Body of pancreas (tissue), 4 donors: ENCODE results near the gene WDFY4. TPM values are rescaled to one million over a fixed set of nuclear protein-coding genes. Genes with fewer than 3 reads are reported as not detected.

Experiments used
- ATAC-seq: fragments of 150-250 bp; one replicate; pipeline ENCODE4 v1.9.1; 2016
- DNase-seq, 4 donors: peaks; one replicate each; pipeline ENCODE4 v3.0.0-alpha.2; 2019
- H3K27ac ChIP-seq, 4 donors: fragments of 200-600 bp; sonication (generic); 1 replicate in 3 of 4; 2 replicates in 1 of 4; pipeline versions ENCODE4 v1.5.1 to v1.6.1; 2016 to 2019; ENCODE audit warnings: mild to moderate bottlenecking in 1 of 4, mixed read lengths in 1 of 4, moderate library complexity in 1 of 4
- H3K27me3 ChIP-seq, 2 donors: fragments of 200-600 bp; sonication (generic); one replicate each; pipeline ENCODE4 v1.6.0; 2016; ENCODE audit warnings: mild to moderate bottlenecking in 1 of 2
- H3K36me3 ChIP-seq, 2 donors: fragments of 200-600 bp; sonication (generic); replicated peaks in 1 of 2; 2 replicates each; pipeline ENCODE4 v1.5.1; 2016; ENCODE audit warnings: low read depth in 2 of 2; ENCODE audit not compliant: insufficient read depth in 1 of 2
- H3K4me1 ChIP-seq: fragments of 200-600 bp; sonication (generic); one replicate; pipeline ENCODE4 v1.6.0; 2016
- H3K4me3 ChIP-seq, 2 donors: fragments of 200-600 bp; sonication (generic); 1 replicate in 1 of 2; 2 replicates in 1 of 2; pipeline ENCODE4 v1.5.1; 2016 to 2019
- H3K9me3 ChIP-seq, 3 donors: fragments of 200-600 bp; sonication (generic); 1 replicate in 2 of 3; 2 replicates in 1 of 3; pipeline ENCODE4 v1.5.1; 2016
- POLR2A ChIP-seq, 3 donors: fragments of 450-650 bp; IDR thresholded peaks; one replicate each; pipeline ENCODE4 v1.6.1; 2016; ENCODE audit warnings: antibody characterized with exemption in 3 of 3, mild to moderate bottlenecking in 2 of 3
- WGBS, 2 donors: methylation state at CpG; one replicate each; pipeline ENCODE4 v1.1.5; 2017; 5-methylcytosine and 5-hydroxymethylcytosine counted together
- intact Hi-C: fragments of 100-400 bp; cut with DNase I; formaldehyde crosslinking; loops from one replicate; pipeline ENCODE4 v1.15.1; 2023
- total RNA-seq, 2 donors: library from RNA; depleted of rRNA; stranded (reverse); fragments of >200 nt; gene quantifications; one replicate each; pipeline ENCODE4 v1.1.0, GENCODE V29; 2016
- TF ChIP-seq, protein P1 (sequence below), 7 experiments: fragments of 450-650 bp in 4 of 7; fragments of 200-600 bp in 3 of 7; sonication (generic) in 3 of 7; IDR thresholded peaks; one replicate each; pipeline ENCODE4 v1.5.1; 2016 to 2019; ENCODE audit warnings: antibody characterized with exemption in 7 of 7

WDFY4 gene
- total RNA-seq, 2 donors from 2014 or later: 0.66 to 2.3 TPM

DNA sequence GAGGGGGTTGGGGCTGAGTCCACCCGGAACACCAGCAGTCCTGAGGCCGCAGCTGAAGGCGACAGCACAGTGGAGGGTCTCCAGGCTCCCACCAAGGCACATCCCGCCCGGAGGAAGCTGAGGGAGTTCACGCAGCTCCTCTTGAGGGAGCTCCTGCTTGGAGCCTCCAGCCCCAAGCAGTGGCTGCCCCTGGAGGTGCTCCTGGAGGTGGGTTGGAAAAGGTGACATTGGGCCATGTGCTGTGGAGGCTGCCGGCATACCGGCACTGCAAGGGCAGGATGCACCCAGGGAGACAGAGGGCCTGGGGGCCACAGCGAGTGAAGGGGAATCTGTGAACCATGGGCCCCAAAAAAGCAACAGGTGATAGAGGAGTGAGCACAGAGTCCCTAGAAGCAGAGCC, 135.6 kb downstream of the WDFY4 start:
- Histone ChIP-seq H3K4me1 (no peaks in the 10 kb centered on the region), H3K27ac (no peak overlapping the region), H3K36me3 (no peaks in the 10 kb centered on the region), H3K4me3 (no peak overlapping the region), H3K27me3 (no peaks in the 10 kb centered on the region), H3K9me3 (no peaks in the 10 kb centered on the region)
- no peak for DNase-seq
- ATAC-seq: no peak
- intact Hi-C loops: no loop called here
- no peak for TF ChIP-seq POLR2A (IDR thresholded peaks at IDR 0.05)
- TF ChIP-seq, protein P1, sequence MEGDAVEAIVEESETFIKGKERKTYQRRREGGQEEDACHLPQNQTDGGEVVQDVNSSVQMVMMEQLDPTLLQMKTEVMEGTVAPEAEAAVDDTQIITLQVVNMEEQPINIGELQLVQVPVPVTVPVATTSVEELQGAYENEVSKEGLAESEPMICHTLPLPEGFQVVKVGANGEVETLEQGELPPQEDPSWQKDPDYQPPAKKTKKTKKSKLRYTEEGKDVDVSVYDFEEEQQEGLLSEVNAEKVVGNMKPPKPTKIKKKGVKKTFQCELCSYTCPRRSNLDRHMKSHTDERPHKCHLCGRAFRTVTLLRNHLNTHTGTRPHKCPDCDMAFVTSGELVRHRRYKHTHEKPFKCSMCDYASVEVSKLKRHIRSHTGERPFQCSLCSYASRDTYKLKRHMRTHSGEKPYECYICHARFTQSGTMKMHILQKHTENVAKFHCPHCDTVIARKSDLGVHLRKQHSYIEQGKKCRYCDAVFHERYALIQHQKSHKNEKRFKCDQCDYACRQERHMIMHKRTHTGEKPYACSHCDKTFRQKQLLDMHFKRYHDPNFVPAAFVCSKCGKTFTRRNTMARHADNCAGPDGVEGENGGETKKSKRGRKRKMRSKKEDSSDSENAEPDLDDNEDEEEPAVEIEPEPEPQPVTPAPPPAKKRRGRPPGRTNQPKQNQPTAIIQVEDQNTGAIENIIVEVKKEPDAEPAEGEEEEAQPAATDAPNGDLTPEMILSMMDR (IDR thresholded peaks at IDR 0.05): no peak
- WGBS, 2 donors: 65 to 81% methylated on average over 2 to 9 of the region's 9 CpGs

DNA sequence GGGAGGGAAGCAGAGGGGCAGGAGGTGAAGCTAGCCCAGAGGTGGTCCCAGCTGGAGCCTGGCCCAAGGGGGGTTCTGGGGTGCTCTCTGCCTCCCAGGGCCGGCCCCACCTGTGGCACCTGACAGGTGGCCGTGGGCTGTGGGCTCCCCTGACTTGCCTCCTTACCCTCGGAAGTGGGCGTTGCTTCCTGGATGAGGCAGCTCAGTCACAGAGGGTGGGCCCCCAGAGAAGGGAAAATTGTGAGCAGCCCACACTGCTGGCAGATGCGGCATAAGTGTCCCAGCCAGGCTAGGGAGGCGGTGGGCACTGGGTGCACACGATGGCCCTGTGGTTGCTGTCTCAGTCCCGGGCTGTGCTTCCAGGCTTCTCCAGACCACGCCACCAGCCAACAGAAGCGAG, 136.0 kb downstream of the WDFY4 start:
- no peak for DNase-seq
- Histone ChIP-seq H3K27ac (no peak overlapping the region), H3K9me3 (no peaks in the 10 kb centered on the region), H3K27me3 (no peaks in the 10 kb centered on the region), H3K4me1 (no peaks in the 10 kb centered on the region), H3K36me3 (no peaks in the 10 kb centered on the region), H3K4me3 (no peak overlapping the region)
- intact Hi-C loops: no loop called here
- no peak for ATAC-seq
- WGBS, 2 donors: 70 to 72% methylated on average over 7 to 10 of the region's 10 CpGs
- TF ChIP-seq, protein P1 (IDR thresholded peaks at IDR 0.05): no peak
- TF ChIP-seq POLR2A (IDR thresholded peaks at IDR 0.05): no peak

DNA sequence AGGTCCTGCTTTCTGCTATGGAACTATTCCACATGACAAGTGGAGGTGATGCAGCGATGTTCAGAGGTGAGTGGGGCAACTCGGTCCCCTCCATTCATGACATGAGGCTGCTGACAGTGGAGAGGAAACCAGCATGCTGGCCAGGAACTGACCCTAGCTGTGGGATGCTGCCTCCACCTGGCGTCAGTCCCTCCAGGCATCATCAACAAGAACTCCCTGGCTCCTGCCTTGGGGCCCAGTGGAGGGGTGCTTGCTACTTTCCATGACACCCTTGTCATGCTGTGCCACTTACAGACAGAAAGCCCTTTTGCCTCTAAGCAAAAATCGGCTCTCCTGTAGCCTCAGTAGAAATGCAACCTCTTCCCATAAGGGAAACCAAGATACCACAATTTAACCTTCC, 136.4 kb downstream of the WDFY4 start:
- Histone ChIP-seq H3K4me3 (no peak overlapping the region), H3K27me3 (no peaks in the 10 kb centered on the region), H3K4me1 (no peaks in the 10 kb centered on the region), H3K36me3 (no peaks in the 10 kb centered on the region), H3K27ac (no peak overlapping the region), H3K9me3 (no peaks in the 10 kb centered on the region)
- WGBS, 2 donors: 57 to 70% methylated on average over 2 to 4 of the region's 4 CpGs
- TF ChIP-seq, protein P1 (IDR thresholded peaks at IDR 0.05): no peak
- no peak for TF ChIP-seq POLR2A (IDR thresholded peaks at IDR 0.05)
- DNase-seq (no peak), ATAC-seq (no peak)
- intact Hi-C loops: no loop called here

DNA sequence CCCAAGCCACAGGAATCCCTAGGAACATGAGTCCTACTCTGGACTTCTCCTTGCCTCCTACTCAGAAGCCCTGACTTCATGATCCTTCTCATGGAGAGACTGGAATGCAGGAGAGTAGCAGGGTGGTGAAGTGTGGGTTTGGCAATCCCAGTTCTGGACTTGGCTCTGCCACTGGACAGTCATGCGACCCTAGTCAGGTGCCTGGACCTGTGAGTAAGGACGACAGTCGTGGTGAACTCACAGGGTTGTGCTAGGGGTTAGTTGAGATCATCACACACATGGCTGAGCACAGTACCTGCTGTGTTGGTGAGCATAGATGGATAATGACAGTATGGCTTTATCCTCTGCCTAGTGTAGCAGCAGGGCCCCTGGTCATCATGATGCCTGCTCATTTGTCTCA, 137.0 kb downstream of the WDFY4 start:
- ATAC-seq (no peak), DNase-seq (no peak)
- H3K9me3 ChIP-seq: no peaks in the 10 kb centered on the region
- intact Hi-C loops: no loop called here
- H3K4me1 ChIP-seq: no peaks in the 10 kb centered on the region
- H3K4me3 ChIP-seq: no peak overlapping the region
- H3K27ac ChIP-seq: no peak overlapping the region
- WGBS, 2 donors: 57 to 82% methylated on average over 3 of the region's 3 CpGs
- H3K27me3 ChIP-seq: no peaks in the 10 kb centered on the region
- no peaks in the 10 kb centered on the region for H3K36me3 ChIP-seq
- TF ChIP-seq, protein P1 (IDR thresholded peaks at IDR 0.05): no peak
- TF ChIP-seq POLR2A (IDR thresholded peaks at IDR 0.05): no peak

DNA sequence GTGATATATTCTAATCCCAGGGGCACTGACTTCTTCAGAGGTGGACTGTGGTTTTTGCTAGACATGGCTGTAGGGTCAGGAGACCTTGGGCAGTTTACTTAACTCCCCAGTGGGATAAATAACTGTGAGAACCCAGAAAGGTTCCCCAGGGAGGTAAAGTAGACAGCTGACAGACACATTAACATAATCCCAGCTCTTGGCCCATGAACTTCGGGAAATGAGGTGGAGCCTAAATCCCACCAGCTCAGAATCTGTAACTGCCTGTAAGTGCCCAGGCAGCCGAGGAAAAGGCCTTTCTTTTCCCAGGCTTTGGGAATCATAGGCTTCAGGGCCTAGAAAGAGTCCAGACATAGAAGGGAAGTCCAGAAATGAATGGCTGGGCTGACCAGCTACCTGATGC, 149.0 kb downstream of the WDFY4 start:
- H3K4me3 ChIP-seq: no peak overlapping the region
- no peaks in the 10 kb centered on the region for H3K27me3 ChIP-seq
- DNase-seq (no peak), ATAC-seq (no peak)
- H3K27ac ChIP-seq: no peak overlapping the region
- peaks cover 11% of the 10 kb centered on the region for H3K4me1 ChIP-seq
- H3K36me3 ChIP-seq: no peaks in the 10 kb centered on the region
- no peaks in the 10 kb centered on the region for H3K9me3 ChIP-seq
- no peak for TF ChIP-seq POLR2A (IDR thresholded peaks at IDR 0.05)
- TF ChIP-seq, protein P1 (IDR thresholded peaks at IDR 0.05): no peak
- intact Hi-C loops: no loop called here
- 60 to 61% methylated on average over 2 of the region's 2 CpGs for WGBS, 2 donors
